NCI-H226 (cell line): Measurements from ENCODE around the gene GSTO2.

Source experiments
- DNase-seq: peaks from one replicate; pipeline ENCODE4 v3.0.0-alpha.2; 2015

GSTO2 gene

DNA sequence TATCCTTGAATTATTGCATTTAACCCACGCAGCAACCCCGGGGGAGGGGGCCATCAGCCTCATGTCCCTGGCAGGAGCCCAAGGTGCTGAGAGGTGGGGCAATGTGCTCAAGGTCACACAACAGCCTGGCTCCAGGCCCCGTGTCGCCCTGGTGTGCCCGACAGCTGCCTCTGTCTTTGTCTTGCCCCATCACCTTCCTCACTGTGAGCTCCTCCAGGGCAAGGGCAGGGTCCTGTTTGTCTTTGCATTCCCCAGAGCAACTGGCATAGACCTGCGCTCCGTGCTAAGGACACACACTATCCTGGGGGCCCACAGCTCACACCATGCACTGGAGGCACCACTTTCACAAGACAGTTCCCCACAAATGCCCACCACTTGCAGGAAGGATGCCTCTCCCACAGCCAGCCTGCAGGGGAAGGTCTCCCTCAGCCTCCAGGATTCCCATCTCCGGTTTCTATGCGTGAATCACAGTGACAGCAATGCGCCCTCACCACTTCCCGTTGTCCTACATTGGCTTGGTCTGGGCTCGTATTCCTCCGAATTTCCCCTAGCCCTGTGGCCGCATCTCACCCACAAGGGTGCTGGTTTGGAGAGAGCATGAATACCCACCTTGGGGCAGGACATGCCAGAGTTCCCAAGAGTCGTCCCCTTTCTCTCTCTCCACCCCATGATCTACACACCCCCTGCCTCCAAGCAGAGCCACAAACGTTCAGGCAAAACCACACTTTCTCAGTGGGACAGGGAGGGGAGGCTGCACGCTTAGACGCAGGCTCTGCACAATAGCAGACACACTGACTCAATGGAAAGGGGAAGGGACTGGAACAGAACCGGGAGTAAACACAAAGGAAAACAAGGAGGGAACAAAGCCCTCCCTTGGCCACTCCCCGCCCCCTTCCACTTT lies 59.0 kb downstream of the GSTO2 start:
- DNase-seq = no peak

DNA sequence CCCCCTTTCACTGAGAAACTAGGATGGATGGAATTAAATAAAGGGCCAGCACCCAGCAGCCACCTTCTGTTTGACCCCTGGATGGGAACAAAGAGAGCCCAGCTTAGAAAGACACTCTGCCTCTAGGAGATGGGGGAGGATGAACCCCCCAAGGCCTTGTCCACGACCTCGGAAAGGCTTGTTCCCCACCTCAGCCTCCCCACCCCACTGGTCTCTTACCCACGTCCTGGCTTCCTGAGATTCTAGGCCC lies 59.6 kb downstream of the GSTO2 start:
- no peak for DNase-seq

GRCh38 chr10:104328896-104329710 lies 60.1 kb downstream of the GSTO2 start:
- DNase-seq = peak; percentile 98

DNA sequence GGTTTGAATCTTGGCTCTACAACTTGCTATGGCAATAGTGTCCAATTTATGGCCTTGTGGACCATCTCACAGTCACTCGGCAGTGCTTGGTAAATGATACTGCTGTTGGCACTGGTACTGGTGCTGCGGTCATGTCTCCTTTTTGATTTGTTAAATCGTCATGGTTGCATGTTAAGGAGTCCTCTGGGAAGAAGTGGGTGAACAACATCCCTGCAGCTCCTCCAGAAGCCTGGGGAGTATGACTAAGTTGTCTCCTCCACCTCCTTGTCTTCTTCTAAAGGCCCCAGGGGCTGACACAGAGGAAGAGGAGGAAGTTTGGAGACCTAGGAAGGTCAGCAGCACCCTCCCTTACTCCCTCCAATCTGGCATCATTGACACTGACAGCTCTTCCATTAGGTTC lies 60.8 kb downstream of the GSTO2 start:
- peak; percentile 93 for DNase-seq

GRCh38 chr10:104330168-104331110 lies 61.5 kb downstream of the GSTO2 start:
- DNase-seq = peak; percentile 91

- DNase-seq = peak; percentile 60
These were observed 62.3 kb downstream of the GSTO2 start for GRCh38 chr10:104331208-104331838.

DNA sequence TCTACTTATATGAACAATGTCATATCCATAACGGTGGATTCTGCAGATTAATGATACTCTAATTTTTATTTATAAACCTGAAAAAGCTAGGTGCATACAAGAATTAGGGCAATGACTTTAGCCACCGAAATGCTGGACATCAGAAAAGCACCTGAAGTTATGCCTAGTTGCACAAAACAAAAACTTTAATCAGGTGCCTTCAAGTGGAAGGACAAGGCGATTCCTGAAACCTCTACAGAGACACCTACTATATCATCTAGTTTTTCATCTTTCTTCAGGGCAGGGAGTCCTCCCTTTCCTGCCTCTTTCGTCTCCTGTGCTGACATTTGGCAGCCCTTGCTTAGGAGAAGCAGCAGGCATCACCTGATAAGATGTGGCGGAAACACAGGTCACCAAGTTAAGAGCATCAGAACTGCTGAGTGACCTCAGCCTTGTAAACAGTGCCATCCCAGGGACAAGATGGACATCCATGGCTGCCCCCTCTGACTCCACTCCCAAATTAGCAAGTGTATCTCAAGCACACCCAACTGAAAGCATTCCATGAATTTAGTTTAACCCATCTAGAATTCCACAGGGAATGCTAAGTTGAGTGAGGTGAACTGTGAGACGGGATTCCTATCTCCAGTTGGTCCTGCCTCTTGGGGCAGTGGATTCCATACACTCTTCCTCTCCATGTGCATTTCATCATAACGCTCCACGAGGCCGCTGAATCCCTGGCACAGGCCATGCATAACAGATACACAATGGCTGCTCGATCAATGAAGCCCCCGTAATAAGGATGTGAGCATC lies 63.5 kb downstream of the GSTO2 start:
- peak; percentile 25 for DNase-seq

DNA sequence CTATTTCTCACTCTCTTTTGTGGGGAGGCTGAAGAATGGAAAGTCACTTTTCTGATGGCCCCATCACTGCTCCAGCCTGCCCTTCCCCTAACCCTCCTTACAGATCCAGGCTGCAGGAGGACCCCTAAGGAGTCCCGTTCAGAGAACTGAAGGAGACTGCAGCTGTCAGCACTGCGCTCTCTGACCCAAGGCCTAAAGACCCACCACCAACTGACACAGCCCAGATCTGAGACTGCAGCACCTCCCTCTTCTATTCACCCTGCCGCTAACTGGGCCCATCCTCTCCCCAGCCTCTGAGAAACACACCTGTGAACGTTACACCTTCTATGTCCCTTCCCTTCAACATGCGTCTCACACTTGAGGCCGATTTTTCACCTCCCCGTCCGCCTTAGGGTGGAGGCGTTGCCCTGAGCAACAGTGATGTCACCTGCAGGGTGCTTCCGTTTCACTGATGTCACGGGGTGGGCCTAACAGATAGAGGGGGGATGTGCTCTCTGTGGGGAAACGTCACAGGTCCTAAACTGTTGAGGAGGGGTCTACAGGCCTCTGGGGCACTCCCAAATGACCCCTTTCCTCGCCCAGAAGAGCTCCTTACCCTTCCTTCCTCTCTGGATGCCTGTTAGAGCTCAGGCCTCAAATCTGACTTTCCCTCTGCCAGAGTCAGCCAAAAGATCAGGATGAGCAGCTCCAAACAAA lies 64.2 kb downstream of the GSTO2 start:
- no peak for DNase-seq

DNA sequence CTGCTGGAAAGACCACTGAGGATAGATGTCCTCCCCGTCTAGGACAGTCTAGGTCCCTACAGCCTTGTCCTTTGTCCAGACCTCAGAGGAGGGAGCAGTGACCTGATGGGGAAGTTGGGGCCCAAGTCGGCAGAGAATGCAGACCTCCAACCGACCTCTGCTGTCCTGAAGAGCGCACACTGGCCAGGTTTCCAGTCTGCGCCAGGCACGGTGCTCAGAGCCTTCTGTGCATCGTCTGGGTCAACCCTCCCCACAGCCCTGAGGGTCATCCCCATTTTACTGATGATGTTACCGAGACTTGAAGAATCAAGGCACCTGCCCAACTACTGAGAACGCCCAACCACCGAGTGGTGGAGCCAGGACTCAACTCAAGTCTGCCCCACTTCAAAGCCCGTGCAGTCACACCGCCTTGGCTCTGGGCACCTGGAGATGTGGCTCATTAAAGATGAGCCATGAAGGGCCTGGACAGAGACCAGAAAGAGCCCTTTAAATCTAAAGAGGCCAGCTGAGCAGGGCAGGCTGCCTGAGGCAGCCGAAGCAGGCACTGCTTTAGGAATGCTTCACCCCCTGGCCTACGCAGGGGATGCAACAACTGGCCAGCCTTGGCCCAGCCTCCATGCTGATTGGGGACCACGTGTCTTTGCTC lies 64.9 kb downstream of the GSTO2 start:
- no peak for DNase-seq

GRCh38 chr10:104334561-104334960 lies 65.6 kb downstream of the GSTO2 start:
- no peak for DNase-seq

GRCh38 chr10:104334965-104335650 lies 66.1 kb downstream of the GSTO2 start:
- no peak for DNase-seq

GRCh38 chr10:104336821-104337467 lies 68.0 kb downstream of the GSTO2 start:
- DNase-seq = peak; percentile 36

- no peak for DNase-seq
These were observed 68.6 kb downstream of the GSTO2 start for GRCh38 chr10:104337521-104337984.

DNA sequence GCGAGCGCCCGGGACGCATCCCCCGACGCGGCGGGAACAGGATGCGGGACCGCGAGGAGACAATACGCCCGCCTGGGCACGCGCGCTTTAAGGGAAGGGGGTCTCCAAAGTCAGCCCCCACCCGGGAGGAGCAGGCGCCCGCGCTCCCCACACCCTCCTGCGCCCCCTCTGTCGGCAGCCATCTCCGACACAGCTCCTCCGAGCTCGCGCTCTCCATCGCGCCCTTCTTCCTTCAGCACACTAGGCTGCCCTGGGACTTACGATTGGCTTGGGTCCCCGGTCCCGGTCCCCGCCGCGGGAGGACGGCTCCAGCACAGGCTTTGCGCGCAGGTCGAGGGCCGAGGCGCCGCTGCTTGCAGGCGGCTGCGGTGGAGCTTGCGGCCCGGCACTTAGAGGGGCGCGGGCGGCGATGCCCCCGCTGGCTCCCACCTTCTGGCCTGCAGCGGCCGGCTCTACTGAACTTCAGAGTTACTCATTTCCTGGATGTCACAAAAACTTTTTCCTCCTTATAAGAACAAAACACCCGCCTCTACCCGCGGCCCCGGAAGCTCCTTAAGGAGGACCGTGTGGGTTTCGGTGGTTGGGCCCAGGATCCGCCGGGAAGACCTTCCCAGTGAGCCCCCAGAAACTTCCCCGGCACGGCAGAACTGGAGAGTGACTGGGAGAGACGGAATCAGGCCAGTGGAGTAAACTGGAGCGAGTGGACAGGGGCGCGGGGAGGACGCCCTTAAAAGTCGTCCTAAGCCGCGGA lies 69.2 kb downstream of the GSTO2 start, which contains the start of gene ITPRIP:
Gene ITPRIP, minus strand, starts transcription at position 481 of the 751 bp plus-strand sequence. CDS start 22,414 bp downstream, outside the sequence.
- DNase-seq = peak; percentile 75

DNA sequence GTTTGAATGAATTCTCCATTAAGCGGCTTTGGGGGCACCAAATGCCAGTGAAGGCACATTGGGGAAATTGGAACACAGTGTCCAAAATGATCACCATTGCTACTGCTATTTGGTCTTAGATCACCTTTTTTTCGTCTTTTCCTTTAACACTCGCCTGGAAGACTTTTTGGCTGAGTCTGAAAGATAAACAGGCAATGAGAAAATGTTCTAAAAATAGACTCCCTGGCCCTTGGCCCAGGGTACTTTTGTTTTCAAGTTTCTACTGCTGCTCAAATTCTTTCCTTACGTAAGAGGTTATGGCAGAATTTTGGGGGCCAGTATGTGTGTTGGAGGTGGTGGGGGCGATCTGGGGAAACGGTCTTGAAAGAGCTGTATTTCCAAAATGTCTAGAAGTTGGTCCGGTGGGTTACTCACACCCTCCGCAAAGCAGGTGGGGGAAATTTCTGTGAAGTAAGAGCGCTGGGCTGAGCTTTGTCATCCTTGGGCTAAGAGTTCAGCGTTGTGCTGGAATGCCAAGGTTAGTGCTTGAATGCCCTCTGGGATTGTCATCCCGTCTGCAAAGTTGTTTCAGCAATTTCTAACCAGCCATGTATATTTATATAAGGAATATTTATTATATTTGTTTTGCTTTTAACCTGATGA lies 70.6 kb downstream of the GSTO2 start:
- peak; percentile 54 for DNase-seq

- DNase-seq = peak; percentile 29
These were observed 71.1 kb downstream of the GSTO2 start for GRCh38 chr10:104340111-104340526.

- DNase-seq = no peak
These were observed 71.7 kb downstream of the GSTO2 start for GRCh38 chr10:104340641-104341040.

GRCh38 chr10:104342941-104343411 lies 74.0 kb downstream of the GSTO2 start:
- no peak for DNase-seq
